ENCODE results near the gene WDR70. TPM values are rescaled to one million over a fixed set of nuclear protein-coding genes. Genes with fewer than 3 reads are reported as not detected.

WDR70 gene
- total RNA-seq, 4 donors from 2014 or later = 30.3 to 33.6 (median 32.6) TPM

- TF ChIP-seq CTCF (IDR thresholded peaks at IDR 0.05; ENCODE audit: low read depth) = no peak
These were observed 414.0 kb downstream of the WDR70 start for GRCh38 chr5:37792975-37793631.

- no peak for TF ChIP-seq CTCF (IDR thresholded peaks at IDR 0.05; ENCODE audit: low read depth)
These were observed 420.8 kb downstream of the WDR70 start for GRCh38 chr5:37799865-37800421.

GRCh38 chr5:37801521-37801920 is 422.4 kb downstream of the WDR70 start:
- TF ChIP-seq CTCF (IDR thresholded peaks at IDR 0.05; ENCODE audit: low read depth) = no peak

Small RNA genes lying within 50 kb of the gene (small RNA-seq; reads per million reads assigned to genes)
- gene RNU6-1190P (not detected), gene RNU6-484P (not detected)

Other genes with a start within 250 kb of the WDR70 start
- gene CPLANE1, start 129.9 kb upstream of the WDR70 start, total RNA-seq = 10 to 100 TPM; 26.8 to 41.4 (median 37.1) TPM
- gene NUP155, start 8.2 kb upstream of the WDR70 start, total RNA-seq = 10 to 100 TPM; 17.9 to 28.5 (median 20.0) TPM

All from subcutaneous adipose tissue (tissue), 4 donors.